ENCODE data around the gene SH3BP2.

SH3BP2 gene

GRCh38 chr4:2846172-2846571 is 53.3 kb downstream of the SH3BP2 start:
- H3K9me2 ChIP-seq (ENCODE audit: low read depth, low read length): no peaks in the 10 kb centered on the region
- no peak overlapping the region for H3K27ac ChIP-seq (ENCODE audit: low read depth, low read length, poor library complexity, severe bottlenecking)
- no peaks in the 10 kb centered on the region for H3K9me3 ChIP-seq (ENCODE audit: low read length)
- no peaks in the 10 kb centered on the region for H3F3A ChIP-seq (ENCODE audit: insufficient read depth, low read length)
- H3K27me3 ChIP-seq (ENCODE audit: insufficient read depth, low read length): no peaks in the 10 kb centered on the region
- H2AFZ ChIP-seq (ENCODE audit: low read length): no peak overlapping the region
- H3K36me3 ChIP-seq (ENCODE audit: insufficient read depth, low read length): no peaks in the 10 kb centered on the region
- H4K20me1 ChIP-seq (ENCODE audit: insufficient read depth, low read length): no peaks in the 10 kb centered on the region
- H3K4me3 ChIP-seq (ENCODE audit: low read depth, low read length, poor library complexity, severe bottlenecking): no peak overlapping the region
- no peak overlapping the region for H3K4me2 ChIP-seq (ENCODE audit: low read length)
- peaks cover 12% of the 10 kb centered on the region for H3K4me1 ChIP-seq (ENCODE audit: insufficient read depth, low read length, severe bottlenecking)
- no peak overlapping the region for H3K9ac ChIP-seq (ENCODE audit: low read length)
- no peaks in the 10 kb centered on the region for H3K79me2 ChIP-seq (ENCODE audit: insufficient read depth, low read length)
- TF ChIP-seq CTCF (IDR thresholded peaks at IDR 0.05; ENCODE audit: low read length) (no peak), EZH2 (IDR thresholded peaks at IDR 0.05; ENCODE audit: borderline replicate concordance, low read length) (no peak)

GRCh38 chr4:2847302-2847871 is 54.5 kb downstream of the SH3BP2 start:
- no peak overlapping the region for H3K9ac ChIP-seq (ENCODE audit: low read length)
- H3K27me3 ChIP-seq (ENCODE audit: insufficient read depth, low read length): no peaks in the 10 kb centered on the region
- no peaks in the 10 kb centered on the region for H3F3A ChIP-seq (ENCODE audit: insufficient read depth, low read length)
- no peak overlapping the region for H3K27ac ChIP-seq (ENCODE audit: low read depth, low read length, poor library complexity, severe bottlenecking)
- no peaks in the 10 kb centered on the region for H3K9me2 ChIP-seq (ENCODE audit: low read depth, low read length)
- H3K36me3 ChIP-seq (ENCODE audit: insufficient read depth, low read length): no peaks in the 10 kb centered on the region
- H3K4me2 ChIP-seq (ENCODE audit: low read length): no peak overlapping the region
- H3K4me1 ChIP-seq (ENCODE audit: insufficient read depth, low read length, severe bottlenecking): peaks cover 12% of the 10 kb centered on the region
- no peaks in the 10 kb centered on the region for H3K79me2 ChIP-seq (ENCODE audit: insufficient read depth, low read length)
- no peak overlapping the region for H2AFZ ChIP-seq (ENCODE audit: low read length)
- no peaks in the 10 kb centered on the region for H4K20me1 ChIP-seq (ENCODE audit: insufficient read depth, low read length)
- no peaks in the 10 kb centered on the region for H3K9me3 ChIP-seq (ENCODE audit: low read length)
- no peak for TF ChIP-seq EZH2 (IDR thresholded peaks at IDR 0.05; ENCODE audit: borderline replicate concordance, low read length)
- TF ChIP-seq CTCF (IDR thresholded peaks at IDR 0.05; ENCODE audit: low read length): no peak
- H3K4me3 ChIP-seq (ENCODE audit: low read depth, low read length, poor library complexity, severe bottlenecking): no peak overlapping the region

GRCh38 chr4:2848449-2848848 is 55.6 kb downstream of the SH3BP2 start:
- no peak overlapping the region for H3K4me2 ChIP-seq (ENCODE audit: low read length)

More at GRCh38 chr4:2848449-2848848, 55.6 kb downstream of the SH3BP2 start:
- no peak overlapping the region for H3K4me3 ChIP-seq (ENCODE audit: low read depth, low read length, poor library complexity, severe bottlenecking)
- no peak overlapping the region for H3K27ac ChIP-seq (ENCODE audit: low read depth, low read length, poor library complexity, severe bottlenecking)
- H3K9me3 ChIP-seq (ENCODE audit: low read length): no peaks in the 10 kb centered on the region
- no peaks in the 10 kb centered on the region for H3K27me3 ChIP-seq (ENCODE audit: insufficient read depth, low read length)
- H4K20me1 ChIP-seq (ENCODE audit: insufficient read depth, low read length): no peaks in the 10 kb centered on the region
- H3K9ac ChIP-seq (ENCODE audit: low read length): no peak overlapping the region
- H3K9me2 ChIP-seq (ENCODE audit: low read depth, low read length): no peaks in the 10 kb centered on the region
- H2AFZ ChIP-seq (ENCODE audit: low read length): no peak overlapping the region
- no peaks in the 10 kb centered on the region for H3F3A ChIP-seq (ENCODE audit: insufficient read depth, low read length)
- H3K36me3 ChIP-seq (ENCODE audit: insufficient read depth, low read length): no peaks in the 10 kb centered on the region; the same call in 1 of the 2 replicates
- no peak for TF ChIP-seq CTCF (IDR thresholded peaks at IDR 0.05; ENCODE audit: low read length)
- no peak for TF ChIP-seq EZH2 (IDR thresholded peaks at IDR 0.05; ENCODE audit: borderline replicate concordance, low read length)
- H3K79me2 ChIP-seq (ENCODE audit: insufficient read depth, low read length): no peaks in the 10 kb centered on the region
- H3K4me1 ChIP-seq (ENCODE audit: insufficient read depth, low read length, severe bottlenecking): peaks cover 6% of the 10 kb centered on the region
